HEK293 (cell line): ENCODE data around the gene ZNF473.

ENCODE experiments used
- EGR2 ChIP-seq: fragments of 450-650 bp; formaldehyde crosslinking; IDR thresholded peaks from 2 replicates; pipeline ENCODE4 v1.5.1; 2016; ENCODE audit warnings: low read depth, missing biosample characterization, missing genetic modification characterization
- FEZF1 ChIP-seq: fragments of 450-650 bp; formaldehyde crosslinking; IDR thresholded peaks from 2 replicates; pipeline ENCODE4 v1.5.1; 2016; ENCODE audit warnings: missing biosample characterization, missing genetic modification characterization
- GLIS2 ChIP-seq: fragments of 450-650 bp; formaldehyde crosslinking; IDR thresholded peaks from 2 replicates; pipeline ENCODE4 v1.5.1; 2016; ENCODE audit warnings: missing biosample characterization, missing genetic modification characterization
- HOXA7 ChIP-seq: sonication (generic); formaldehyde crosslinking; IDR thresholded peaks from 2 replicates; pipeline ENCODE4 v1.8.1; 2022; ENCODE audit warnings: missing genetic modification reagents, borderline replicate concordance
- KLF1 ChIP-seq: fragments of 450-650 bp; formaldehyde crosslinking; IDR thresholded peaks from 2 replicates; pipeline ENCODE4 v1.5.1; 2016; ENCODE audit warnings: missing biosample characterization, missing genetic modification characterization
- KLF16 ChIP-seq: fragments of 450-650 bp; formaldehyde crosslinking; IDR thresholded peaks from 2 replicates; pipeline ENCODE4 v1.5.1; 2017; ENCODE audit warnings: missing biosample characterization, missing genetic modification characterization
- KLF9 ChIP-seq: fragments of 450-650 bp; formaldehyde crosslinking; IDR thresholded peaks from 2 replicates; pipeline ENCODE4 v1.5.1; 2016; ENCODE audit warnings: missing biosample characterization, missing genetic modification characterization, low read depth
- MYNN ChIP-seq: fragments of 450-650 bp; formaldehyde crosslinking; IDR thresholded peaks from 2 replicates; pipeline ENCODE4 v1.5.1; 2016; ENCODE audit warnings: missing biosample characterization, missing genetic modification characterization, borderline replicate concordance
- SP2 ChIP-seq: fragments of 450-650 bp; formaldehyde crosslinking; IDR thresholded peaks from 2 replicates; pipeline ENCODE4 v1.5.1; 2016; ENCODE audit warnings: missing biosample characterization, missing genetic modification characterization
- ZBTB17 ChIP-seq: fragments of 450-650 bp; formaldehyde crosslinking; IDR thresholded peaks from 2 replicates; pipeline ENCODE4 v1.5.1; 2016; ENCODE audit warnings: missing biosample characterization, missing genetic modification characterization
- ZBTB20 ChIP-seq: fragments of 450-650 bp; formaldehyde crosslinking; IDR thresholded peaks from 2 replicates; pipeline ENCODE4 v1.5.1; 2016; ENCODE audit warnings: missing biosample characterization, missing genetic modification characterization
- ZBTB48 ChIP-seq: fragments of 450-650 bp; formaldehyde crosslinking; IDR thresholded peaks from 2 replicates; pipeline ENCODE4 v1.5.1; 2016; ENCODE audit warnings: missing biosample characterization, missing genetic modification characterization
- ZFHX2 ChIP-seq: fragments of 450-650 bp; formaldehyde crosslinking; conservative IDR thresholded peaks from 2 replicates; pipeline ENCODE4 v1.5.1; 2016; ENCODE audit warnings: missing biosample characterization, missing genetic modification characterization
- ZNF138 ChIP-seq: fragments of 450-650 bp; formaldehyde crosslinking; IDR thresholded peaks from 2 replicates; pipeline ENCODE4 v1.5.1; 2016; ENCODE audit warnings: missing biosample characterization, missing genetic modification characterization, borderline replicate concordance
- ZNF211 ChIP-seq: fragments of 450-650 bp; formaldehyde crosslinking; IDR thresholded peaks from 2 replicates; pipeline ENCODE4 v1.5.1; 2016; ENCODE audit warnings: low read depth, missing biosample characterization, missing genetic modification characterization
- ZNF394 ChIP-seq: fragments of 450-650 bp; formaldehyde crosslinking; IDR thresholded peaks from 2 replicates; pipeline ENCODE4 v1.5.1; 2016; ENCODE audit warnings: missing biosample characterization, missing genetic modification characterization, mild to moderate bottlenecking, moderate library complexity, borderline replicate concordance
- ZNF610 ChIP-seq: fragments of 450-650 bp; formaldehyde crosslinking; IDR thresholded peaks from 2 replicates; pipeline ENCODE4 v1.5.1; 2016; ENCODE audit warnings: missing biosample characterization, missing genetic modification characterization, borderline replicate concordance
- ZNF623 ChIP-seq: fragments of 450-650 bp; formaldehyde crosslinking; IDR thresholded peaks from 2 replicates; pipeline ENCODE4 v1.5.1; 2016; ENCODE audit warnings: missing biosample characterization, missing genetic modification characterization
- ZNF660 ChIP-seq: fragments of 450-650 bp; IDR thresholded peaks from 2 replicates; pipeline ENCODE4 v1.5.1; 2018; ENCODE audit warnings: missing biosample characterization, mild to moderate bottlenecking, missing genetic modification characterization
- ZNF747 ChIP-seq: fragments of 450-650 bp; formaldehyde crosslinking; IDR thresholded peaks from 2 replicates; pipeline ENCODE4 v1.5.1; 2016; ENCODE audit warnings: missing biosample characterization, missing genetic modification characterization
- ZNF791 ChIP-seq: fragments of 450-650 bp; formaldehyde crosslinking; IDR thresholded peaks from 2 replicates; pipeline ENCODE4 v1.5.1; 2016; ENCODE audit warnings: missing biosample characterization, missing genetic modification characterization
- TF ChIP-seq, protein P1 (sequence below): fragments of 450-650 bp; formaldehyde crosslinking; IDR thresholded peaks from 2 replicates; pipeline ENCODE4 v1.5.1; 2017; ENCODE audit warnings: missing biosample characterization, missing genetic modification characterization
- TF ChIP-seq, protein P2 (sequence below): fragments of 450-650 bp; formaldehyde crosslinking; IDR thresholded peaks from 2 replicates; pipeline ENCODE4 v1.5.1; 2016; ENCODE audit warnings: missing biosample characterization, missing genetic modification characterization
- TF ChIP-seq, protein P3 (sequence below): fragments of 450-650 bp; formaldehyde crosslinking; IDR thresholded peaks from 2 replicates; pipeline ENCODE4 v1.5.1; 2016; ENCODE audit warnings: missing biosample characterization, missing genetic modification characterization
- TF ChIP-seq, protein P4 (sequence below): fragments of 450-650 bp; formaldehyde crosslinking; conservative IDR thresholded peaks from 2 replicates; pipeline ENCODE4 v1.5.1; 2016; ENCODE audit warnings: low read depth, missing biosample characterization, missing genetic modification characterization
- TF ChIP-seq, protein P5 (sequence below): fragments of 450-650 bp; formaldehyde crosslinking; IDR thresholded peaks from 2 replicates; pipeline ENCODE4 v1.5.1; 2016; ENCODE audit warnings: missing biosample characterization, missing genetic modification characterization, borderline replicate concordance

ZNF473 gene

DNA sequence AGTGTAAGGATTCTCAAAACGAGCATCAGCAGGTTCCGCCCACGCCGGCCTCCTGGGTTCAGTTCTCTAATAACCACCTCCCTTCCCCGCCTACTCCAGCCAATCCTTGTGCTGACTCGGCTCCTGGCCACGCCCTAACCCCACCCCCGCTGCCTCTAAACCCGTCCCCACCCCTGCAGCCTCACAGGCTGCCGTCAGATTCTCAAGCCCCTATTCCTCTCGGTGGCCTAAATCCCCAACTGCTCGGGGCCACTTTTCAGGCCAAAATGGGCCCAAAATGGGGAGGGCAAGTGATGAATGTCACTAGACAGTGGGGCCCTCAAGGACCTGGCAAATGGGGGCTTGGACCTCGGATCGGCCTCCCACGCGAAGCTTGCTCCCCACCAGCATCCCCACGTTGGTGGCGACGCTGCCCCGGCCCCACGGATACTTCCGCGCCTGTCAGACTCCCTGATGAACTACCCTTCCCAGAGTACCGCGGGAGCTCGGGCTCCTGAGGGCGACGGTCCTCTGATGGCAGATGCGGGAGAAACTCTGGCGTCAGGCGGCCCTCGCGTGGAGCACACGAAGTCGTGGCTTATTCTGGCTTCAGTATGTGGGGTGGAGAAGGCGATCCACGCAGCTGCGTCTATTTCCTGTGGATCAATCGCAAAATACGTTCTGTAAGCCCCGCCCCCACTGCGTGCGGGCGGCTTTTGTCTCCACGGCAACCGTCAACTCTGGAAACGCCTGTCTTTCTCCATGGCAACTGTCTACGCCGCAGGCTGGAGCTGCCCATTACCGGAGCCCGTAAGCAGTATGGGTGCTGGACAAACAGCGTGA is 24.8 kb downstream of the ZNF473 start (continued):
- TF ChIP-seq, protein P1, sequence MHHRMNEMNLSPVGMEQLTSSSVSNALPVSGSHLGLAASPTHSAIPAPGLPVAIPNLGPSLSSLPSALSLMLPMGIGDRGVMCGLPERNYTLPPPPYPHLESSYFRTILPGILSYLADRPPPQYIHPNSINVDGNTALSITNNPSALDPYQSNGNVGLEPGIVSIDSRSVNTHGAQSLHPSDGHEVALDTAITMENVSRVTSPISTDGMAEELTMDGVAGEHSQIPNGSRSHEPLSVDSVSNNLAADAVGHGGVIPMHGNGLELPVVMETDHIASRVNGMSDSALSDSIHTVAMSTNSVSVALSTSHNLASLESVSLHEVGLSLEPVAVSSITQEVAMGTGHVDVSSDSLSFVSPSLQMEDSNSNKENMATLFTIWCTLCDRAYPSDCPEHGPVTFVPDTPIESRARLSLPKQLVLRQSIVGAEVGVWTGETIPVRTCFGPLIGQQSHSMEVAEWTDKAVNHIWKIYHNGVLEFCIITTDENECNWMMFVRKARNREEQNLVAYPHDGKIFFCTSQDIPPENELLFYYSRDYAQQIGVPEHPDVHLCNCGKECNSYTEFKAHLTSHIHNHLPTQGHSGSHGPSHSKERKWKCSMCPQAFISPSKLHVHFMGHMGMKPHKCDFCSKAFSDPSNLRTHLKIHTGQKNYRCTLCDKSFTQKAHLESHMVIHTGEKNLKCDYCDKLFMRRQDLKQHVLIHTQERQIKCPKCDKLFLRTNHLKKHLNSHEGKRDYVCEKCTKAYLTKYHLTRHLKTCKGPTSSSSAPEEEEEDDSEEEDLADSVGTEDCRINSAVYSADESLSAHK (tag by site-specific recombination), result no peak
- peak; percentile 77 for TF ChIP-seq ZBTB48 (tag by site-specific recombination)
- TF ChIP-seq KLF9 (tag by site-specific recombination), result peak; percentile 56
- TF ChIP-seq KLF16, result peak; percentile 55
- no peak for TF ChIP-seq ZNF610 (tag by site-specific recombination)
- no peak for TF ChIP-seq HOXA7 (CRISPR knock-in tag)
- TF ChIP-seq, protein P2, sequence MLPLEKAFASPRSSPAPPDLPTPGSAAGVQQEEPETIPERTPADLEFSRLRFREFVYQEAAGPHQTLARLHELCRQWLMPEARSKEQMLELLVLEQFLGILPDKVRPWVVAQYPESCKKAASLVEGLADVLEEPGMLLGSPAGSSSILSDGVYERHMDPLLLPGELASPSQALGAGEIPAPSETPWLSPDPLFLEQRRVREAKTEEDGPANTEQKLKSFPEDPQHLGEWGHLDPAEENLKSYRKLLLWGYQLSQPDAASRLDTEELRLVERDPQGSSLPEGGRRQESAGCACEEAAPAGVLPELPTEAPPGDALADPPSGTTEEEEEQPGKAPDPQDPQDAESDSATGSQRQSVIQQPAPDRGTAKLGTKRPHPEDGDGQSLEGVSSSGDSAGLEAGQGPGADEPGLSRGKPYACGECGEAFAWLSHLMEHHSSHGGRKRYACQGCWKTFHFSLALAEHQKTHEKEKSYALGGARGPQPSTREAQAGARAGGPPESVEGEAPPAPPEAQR (tag by site-specific recombination), result no peak
- no peak for TF ChIP-seq ZNF138
- TF ChIP-seq, protein P3, sequence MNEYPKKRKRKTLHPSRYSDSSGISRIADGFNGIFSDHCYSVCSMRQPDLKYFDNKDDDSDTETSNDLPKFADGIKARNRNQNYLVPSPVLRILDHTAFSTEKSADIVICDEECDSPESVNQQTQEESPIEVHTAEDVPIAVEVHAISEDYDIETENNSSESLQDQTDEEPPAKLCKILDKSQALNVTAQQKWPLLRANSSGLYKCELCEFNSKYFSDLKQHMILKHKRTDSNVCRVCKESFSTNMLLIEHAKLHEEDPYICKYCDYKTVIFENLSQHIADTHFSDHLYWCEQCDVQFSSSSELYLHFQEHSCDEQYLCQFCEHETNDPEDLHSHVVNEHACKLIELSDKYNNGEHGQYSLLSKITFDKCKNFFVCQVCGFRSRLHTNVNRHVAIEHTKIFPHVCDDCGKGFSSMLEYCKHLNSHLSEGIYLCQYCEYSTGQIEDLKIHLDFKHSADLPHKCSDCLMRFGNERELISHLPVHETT (tag by site-specific recombination), result 0 out of 2 replicates have a peak, but pooled peaks have one; percentile 28
- peak; percentile 79 for TF ChIP-seq ZBTB17
- TF ChIP-seq, protein P4, sequence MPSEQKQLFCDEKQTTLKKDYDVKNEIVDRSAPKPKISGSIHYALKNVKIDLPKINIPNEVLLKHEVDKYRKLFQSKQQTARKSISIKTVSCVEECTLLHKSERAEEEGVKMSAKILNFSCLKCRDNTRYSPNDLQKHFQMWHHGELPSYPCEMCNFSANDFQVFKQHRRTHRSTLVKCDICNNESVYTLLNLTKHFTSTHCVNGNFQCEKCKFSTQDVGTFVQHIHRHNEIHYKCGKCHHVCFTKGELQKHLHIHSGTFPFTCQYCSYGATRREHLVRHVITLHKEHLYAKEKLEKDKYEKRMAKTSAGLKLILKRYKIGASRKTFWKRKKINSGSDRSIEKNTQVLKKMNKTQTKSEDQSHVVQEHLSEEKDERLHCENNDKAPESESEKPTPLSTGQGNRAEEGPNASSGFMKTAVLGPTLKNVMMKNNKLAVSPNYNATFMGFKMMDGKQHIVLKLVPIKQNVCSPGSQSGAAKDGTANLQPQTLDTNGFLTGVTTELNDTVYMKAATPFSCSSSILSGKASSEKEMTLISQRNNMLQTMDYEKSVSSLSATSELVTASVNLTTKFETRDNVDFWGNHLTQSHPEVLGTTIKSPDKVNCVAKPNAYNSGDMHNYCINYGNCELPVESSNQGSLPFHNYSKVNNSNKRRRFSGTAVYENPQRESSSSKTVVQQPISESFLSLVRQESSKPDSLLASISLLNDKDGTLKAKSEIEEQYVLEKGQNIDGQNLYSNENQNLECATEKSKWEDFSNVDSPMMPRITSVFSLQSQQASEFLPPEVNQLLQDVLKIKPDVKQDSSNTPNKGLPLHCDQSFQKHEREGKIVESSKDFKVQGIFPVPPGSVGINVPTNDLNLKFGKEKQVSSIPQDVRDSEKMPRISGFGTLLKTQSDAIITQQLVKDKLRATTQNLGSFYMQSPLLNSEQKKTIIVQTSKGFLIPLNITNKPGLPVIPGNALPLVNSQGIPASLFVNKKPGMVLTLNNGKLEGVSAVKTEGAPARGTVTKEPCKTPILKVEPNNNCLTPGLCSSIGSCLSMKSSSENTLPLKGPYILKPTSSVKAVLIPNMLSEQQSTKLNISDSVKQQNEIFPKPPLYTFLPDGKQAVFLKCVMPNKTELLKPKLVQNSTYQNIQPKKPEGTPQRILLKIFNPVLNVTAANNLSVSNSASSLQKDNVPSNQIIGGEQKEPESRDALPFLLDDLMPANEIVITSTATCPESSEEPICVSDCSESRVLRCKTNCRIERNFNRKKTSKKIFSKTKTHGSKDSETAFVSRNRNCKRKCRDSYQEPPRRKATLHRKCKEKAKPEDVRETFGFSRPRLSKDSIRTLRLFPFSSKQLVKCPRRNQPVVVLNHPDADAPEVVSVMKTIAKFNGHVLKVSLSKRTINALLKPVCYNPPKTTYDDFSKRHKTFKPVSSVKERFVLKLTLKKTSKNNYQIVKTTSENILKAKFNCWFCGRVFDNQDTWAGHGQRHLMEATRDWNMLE (tag by site-specific recombination), result no peak
- peak; percentile 73 for TF ChIP-seq ZBTB20 (tag by site-specific recombination)
- TF ChIP-seq GLIS2 (tag by site-specific recombination), result peak; percentile 97
- TF ChIP-seq FEZF1 (tag by site-specific recombination), result peak; percentile 42; the same call in 1 of the 2 replicates
- TF ChIP-seq, protein P5, sequence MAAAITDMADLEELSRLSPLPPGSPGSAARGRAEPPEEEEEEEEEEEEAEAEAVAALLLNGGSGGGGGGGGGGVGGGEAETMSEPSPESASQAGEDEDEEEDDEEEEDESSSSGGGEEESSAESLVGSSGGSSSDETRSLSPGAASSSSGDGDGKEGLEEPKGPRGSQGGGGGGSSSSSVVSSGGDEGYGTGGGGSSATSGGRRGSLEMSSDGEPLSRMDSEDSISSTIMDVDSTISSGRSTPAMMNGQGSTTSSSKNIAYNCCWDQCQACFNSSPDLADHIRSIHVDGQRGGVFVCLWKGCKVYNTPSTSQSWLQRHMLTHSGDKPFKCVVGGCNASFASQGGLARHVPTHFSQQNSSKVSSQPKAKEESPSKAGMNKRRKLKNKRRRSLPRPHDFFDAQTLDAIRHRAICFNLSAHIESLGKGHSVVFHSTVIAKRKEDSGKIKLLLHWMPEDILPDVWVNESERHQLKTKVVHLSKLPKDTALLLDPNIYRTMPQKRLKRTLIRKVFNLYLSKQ (tag by site-specific recombination), result no peak
- peak; percentile 35; the same call in 1 of the 2 replicates for TF ChIP-seq ZNF660 (tag by site-specific recombination)
- peak; percentile 81 for TF ChIP-seq ZFHX2 (tag by site-specific recombination)
- TF ChIP-seq ZNF791 (tag by site-specific recombination), result no peak
- TF ChIP-seq SP2 (tag by site-specific recombination), result peak; percentile 72
- TF ChIP-seq ZNF623, result no peak
- no peak for TF ChIP-seq ZNF747 (tag by site-specific recombination)
- TF ChIP-seq ZNF211 (tag by site-specific recombination), result no peak
- TF ChIP-seq KLF1 (tag by site-specific recombination), result peak; percentile 18
- TF ChIP-seq MYNN (tag by site-specific recombination), result peak; percentile 95
- peak; percentile 67 for TF ChIP-seq EGR2
- peak; percentile 59; the same call in 1 of the 2 replicates for TF ChIP-seq ZNF394 (tag by site-specific recombination)
- TF ChIP-seq, all 188 proteins: peak for 34
